HG03039 (cell line): ENCODE data around the gene GCNT1.
"Not testable (repeated sequence)": the region's sequence is repeated elsewhere in the genome, so short reads cannot be mapped to it uniquely, and the experiment has no call there.

Source experiments
- ATAC-seq: cut with Tn5 transposase; IDR thresholded peaks from one replicate; pipeline ENCODE4 v1.9.1; 2021; ENCODE audit warnings: mild to moderate bottlenecking, moderate library complexity; ENCODE audit not compliant: unreplicated experiment

Gene GCNT1

GRCh38 chr9:76530458-76531110 is 71.6 kb downstream of the GCNT1 start:
- no peak for ATAC-seq

GRCh38 chr9:76531231-76531780 is 72.3 kb downstream of the GCNT1 start:
- ATAC-seq = no peak

- not testable (repeated sequence) for ATAC-seq
Observed at GRCh38 chr9:76532877-76533276, 73.9 kb downstream of the GCNT1 start.

- no peak for ATAC-seq
Observed at GRCh38 chr9:76534026-76534425, 75.0 kb downstream of the GCNT1 start.

DNA sequence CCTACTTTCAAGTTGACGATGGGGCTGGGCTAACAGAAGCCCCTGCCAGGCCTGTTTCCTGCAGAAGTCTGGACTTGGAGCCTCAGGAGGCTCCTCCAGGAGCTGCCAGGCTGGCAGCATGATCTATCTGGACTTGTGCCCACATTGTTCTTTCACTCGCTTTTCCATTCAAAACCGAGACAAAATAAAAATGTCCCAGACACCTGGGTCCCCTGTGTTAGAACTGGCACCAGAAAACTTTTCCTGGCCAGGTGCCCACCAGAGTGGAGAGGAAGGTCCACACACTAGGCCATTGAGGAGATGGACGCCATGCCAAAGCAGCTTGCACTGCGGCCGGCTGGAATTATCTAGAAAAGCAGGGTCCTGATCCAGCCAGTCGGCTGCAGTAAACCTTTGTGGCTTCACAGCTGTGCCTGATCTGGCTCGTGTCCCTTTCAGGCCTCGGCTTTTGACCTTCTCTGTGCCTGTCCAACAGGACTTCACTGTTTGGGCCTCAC is 78.2 kb downstream of the GCNT1 start:
- ATAC-seq = no peak

- ATAC-seq = no peak
Observed at GRCh38 chr9:76539180-76539579, 80.2 kb downstream of the GCNT1 start.

DNA sequence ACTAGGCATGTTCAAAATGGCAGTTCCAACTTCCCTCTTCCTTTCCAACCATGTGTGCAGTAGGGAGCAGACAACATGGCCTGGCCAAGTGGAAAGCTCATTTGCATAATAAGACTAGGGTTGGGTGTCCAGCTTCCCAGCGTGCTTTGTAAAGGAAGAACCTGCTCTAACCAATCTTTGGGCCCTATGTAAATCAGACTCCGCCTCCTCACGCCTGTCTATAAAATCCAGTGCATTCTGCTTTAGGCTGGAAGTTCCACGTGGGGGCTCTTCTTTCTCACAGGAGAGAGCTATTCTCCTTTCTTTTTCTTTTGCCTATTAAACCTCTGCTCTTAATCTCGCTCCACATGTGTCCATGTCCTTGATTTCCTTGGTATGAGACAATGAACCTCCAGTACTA is 83.4 kb downstream of the GCNT1 start:
- no peak for ATAC-seq

DNA sequence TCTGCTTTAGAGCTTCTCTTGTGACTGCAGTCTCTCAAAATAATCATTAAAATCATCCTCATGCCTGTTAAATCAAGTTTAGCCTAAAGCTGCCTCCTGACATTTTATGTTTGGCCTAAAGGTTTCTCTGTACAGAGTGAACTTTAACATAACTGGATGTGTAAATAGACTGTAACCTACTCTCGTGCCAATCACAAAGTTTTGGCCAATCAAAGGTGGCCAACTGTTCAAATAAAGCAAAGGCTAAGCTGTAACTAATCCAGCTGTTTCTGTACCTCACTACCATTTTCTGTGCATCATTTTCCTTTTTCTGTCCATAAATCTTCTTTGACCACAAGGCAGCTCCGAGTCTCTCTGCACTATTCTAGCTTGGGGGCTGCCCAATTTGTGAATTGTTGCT is 86.2 kb downstream of the GCNT1 start:
- ATAC-seq = no peak

GRCh38 chr9:76552181-76552580 is 93.2 kb downstream of the GCNT1 start:
- no peak for ATAC-seq

- ATAC-seq = no peak
Observed at GRCh38 chr9:76552751-76553455, 93.9 kb downstream of the GCNT1 start.

DNA sequence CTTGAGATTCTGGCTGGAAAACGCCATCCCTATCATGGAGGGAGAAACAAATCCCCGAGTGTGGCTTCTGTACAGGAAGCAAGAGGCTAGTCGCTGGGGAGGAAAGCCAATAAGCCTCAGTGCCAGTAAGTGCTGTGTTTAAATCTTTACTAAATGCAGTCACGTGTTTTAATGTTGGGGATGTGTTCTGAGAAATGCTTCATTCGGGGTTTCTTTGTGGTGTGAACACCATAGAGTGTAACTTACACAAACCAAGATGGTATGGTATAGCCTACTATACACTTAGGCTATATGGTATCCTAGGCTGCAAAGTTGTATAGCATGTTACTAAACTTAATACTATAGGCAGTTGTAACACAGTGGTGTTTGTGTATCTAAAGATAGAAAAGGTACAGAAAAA is 94.7 kb downstream of the GCNT1 start:
- no peak for ATAC-seq
